GM12878 (cell line): ENCODE data around the gene PROCA1. TPM values are rescaled to one million over a fixed set of nuclear protein-coding genes. Genes with fewer than 3 reads are reported as not detected.

Source experiments
- ATAC-seq: fragments of 200-7000 bp; cut with Tn5 transposase; 3 replicates; pipeline ENCODE4 v1.9.1; 2020; ENCODE audit warnings: mild to moderate bottlenecking, moderate library complexity
- BruUV-seq: library from RNA; stranded (reverse); fragments of 400-500 nt; replicated peaks from 2 replicates; lab custom pipeline; 2021; lab: Mats Ljungman, UMichigan
- CTCF ChIA-PET: fragments of 300-600 bp; sonication (Branson Sonifier 250); formaldehyde crosslinking; extraction: SDS; loops from one replicate; lab custom pipeline; 2021; ENCODE audit warnings: inconsistent platforms; lab: Yijun Ruan, JAX
- POLR2A ChIA-PET: fragments of 350-600 bp; formaldehyde crosslinking; extraction: SDS; loops from one replicate; lab custom pipeline; 2021; ENCODE audit warnings: inconsistent platforms; lab: Charles Lee
- RAD21 ChIA-PET: fragments of 300-600 bp; sonication (Branson Sonifier 250); formaldehyde crosslinking; loops from one replicate; lab custom pipeline; 2023; ENCODE audit warnings: antibody characterized with exemption; ENCODE audit not compliant: unreplicated experiment; lab: Charles Lee
- SMC1A ChIA-PET: fragments of 300-600 bp; sonication (Branson Sonifier 250); formaldehyde crosslinking; loops from one replicate; lab custom pipeline; 2023; ENCODE audit not compliant: unreplicated experiment, uncharacterized antibody; lab: Charles Lee
- DNase-seq: peaks from one replicate; pipeline ENCODE4 v3.0.0-alpha.2; 2011; ENCODE audit warnings: low read depth, low spot score
- FAIRE-seq: peaks from 3 replicates; lab custom pipeline; 2011; peaks lifted over from hg19 to GRCh38; lab: Jason Lieb, UNC
- H2AFZ ChIP-seq: 2 replicates; pipeline ENCODE4 v1.6.0; 2011; ENCODE audit warnings: low read depth, low read length, control low read depth; ENCODE audit not compliant: control insufficient read depth
- H3K27ac ChIP-seq: 2 replicates; pipeline ENCODE4 v1.5.1; 2011; ENCODE audit warnings: control low read depth; ENCODE audit not compliant: control insufficient read depth, insufficient read depth
- H3K27me3 ChIP-seq, 2 experiments: replicated peaks in 1 of 2; 2 replicates each; pipeline versions ENCODE4 v1.6.0 to v1.6.1; 2011; ENCODE audit warnings: low read length in 1 of 2; ENCODE audit not compliant: control insufficient read depth in 2 of 2, insufficient read depth in 2 of 2
- H3K36me3 ChIP-seq, 2 experiments: 2 replicates each; pipeline ENCODE4 v1.5.1; 2011; ENCODE audit warnings: low read length in 1 of 2; ENCODE audit not compliant: control insufficient read depth in 2 of 2, insufficient read depth in 2 of 2
- H3K4me1 ChIP-seq: 2 replicates; pipeline ENCODE4 v1.6.1; 2011; ENCODE audit warnings: mild to moderate bottlenecking, low read length, moderate library complexity, mixed read lengths; ENCODE audit not compliant: control insufficient read depth, insufficient read depth
- H3K4me2 ChIP-seq: 2 replicates; pipeline ENCODE4 v1.6.0; 2011; ENCODE audit warnings: control low read depth; ENCODE audit not compliant: control insufficient read depth, insufficient read depth
- H3K4me3 ChIP-seq: fragments of 200-600 bp; sonication (generic); 2 replicates; pipeline ENCODE4 v1.5.1; 2016
- H3K79me2 ChIP-seq: 2 replicates; pipeline ENCODE4 v1.6.0; 2011; ENCODE audit warnings: low read length; ENCODE audit not compliant: control insufficient read depth, insufficient read depth
- H3K9ac ChIP-seq: 2 replicates; pipeline ENCODE4 v1.8.0; 2011; ENCODE audit warnings: low read length, control low read depth, mixed read lengths; ENCODE audit not compliant: control insufficient read depth, insufficient read depth
- H3K9me3 ChIP-seq: replicated peaks from 3 replicates; pipeline ENCODE4 v1.5.1; 2011; ENCODE audit warnings: mild to moderate bottlenecking, low read length; ENCODE audit not compliant: control insufficient read depth, insufficient read depth
- H4K20me1 ChIP-seq: 2 replicates; pipeline ENCODE4 v1.6.0; 2011; ENCODE audit not compliant: control insufficient read depth, insufficient read depth
- BACH1 ChIP-seq: fragments of 450-650 bp; IDR thresholded peaks from 2 replicates; pipeline ENCODE4 v1.6.1; 2017; ENCODE audit warnings: mild to moderate bottlenecking, borderline replicate concordance
- BHLHE40 ChIP-seq, 2 experiments: fragments of 450-650 bp in 1 of 2; IDR thresholded peaks; 2 replicates each; pipeline ENCODE4 v1.6.1; 2011 to 2017; ENCODE audit warnings: low read depth in 2 of 2, borderline replicate concordance in 1 of 2, improper control_type of control experiment in 1 of 2, low read length in 1 of 2, mild to moderate bottlenecking in 1 of 2
- E2F4 ChIP-seq: IDR thresholded peaks from 2 replicates; pipeline ENCODE4 v1.6.1; 2012; ENCODE audit warnings: low read depth, low read length, improper control_type of control experiment
- HCFC1 ChIP-seq: fragments of 150-350 bp; IDR thresholded peaks from 2 replicates; pipeline ENCODE4 v1.6.1; 2014; ENCODE audit warnings: low read length
- HDGF ChIP-seq: fragments of 450-650 bp; IDR thresholded peaks from 2 replicates; pipeline ENCODE4 v1.6.1; 2016; ENCODE audit warnings: antibody characterized with exemption
- MEF2A ChIP-seq: IDR thresholded peaks from 2 replicates; pipeline ENCODE4 v1.6.1; 2011; ENCODE audit warnings: low read depth, mild to moderate bottlenecking, low read length, moderate library complexity; ENCODE audit not compliant: insufficient read depth
- PAX8 ChIP-seq: fragments of 450-650 bp; IDR thresholded peaks from 2 replicates; pipeline ENCODE4 v1.6.1; 2017; ENCODE audit warnings: mild to moderate bottlenecking, moderate library complexity
- POLR2A ChIP-seq: IDR thresholded peaks from 2 replicates; pipeline ENCODE4 v1.6.1; 2011; ENCODE audit warnings: low read depth, mild to moderate bottlenecking, low read length
- RFX5 ChIP-seq: IDR thresholded peaks from 2 replicates; pipeline ENCODE4 v1.6.1; 2011; ENCODE audit warnings: low read depth, low read length, improper control_type of control experiment
- TAF1 ChIP-seq: IDR thresholded peaks from 2 replicates; pipeline ENCODE4 v1.6.1; 2011; ENCODE audit warnings: mild to moderate bottlenecking, low read depth, low read length, borderline replicate concordance
- TCF7 ChIP-seq: IDR thresholded peaks from 2 replicates; pipeline ENCODE4 v1.6.1; 2014; ENCODE audit warnings: antibody characterized with exemption, borderline replicate concordance
- WGBS: methylation state at CpG from one replicate; pipeline ENCODE4 v1.1.6; 2016; ENCODE audit warnings: low lambda C conversion rate; ENCODE audit not compliant: insufficient replicate concordance, insufficient coverage; ENCODE audit errors: missing lambda C conversion rate; 5-methylcytosine and 5-hydroxymethylcytosine counted together
- in situ Hi-C: fragments of 300-500 bp; cut with MboI; formaldehyde crosslinking; loops from 9 replicates; pipeline ENCODE4 v1.14.3; 2018; ENCODE audit warnings: mixed read lengths
- intact Hi-C: fragments of 100-400 bp; cut with micrococcal nuclease; formaldehyde crosslinking; loops from one replicate; pipeline ENCODE4 v1.14.2; 2022; ENCODE audit not compliant: unreplicated experiment
- polyA plus RNA-seq, 11 experiments: library from polyadenylated mRNA; depleted of rRNA in 4 of 11; unstranded in 6 of 11; stranded (reverse) in 5 of 11; fragments of >200 nt; fragmentation: Nextera tagmentation in 4 of 11; fragmentation: Illumina TruSeq in 1 of 11; extraction: Ambion mirVana in 4 of 11; extraction: Trizol in 1 of 11; gene quantifications; 1 replicate in 1 of 11; 2 replicates in 10 of 11; pipeline versions ENCODE4 v1.2.1 to v1.2.3, GENCODE V29; 2011 to 2016; ENCODE audit warnings: inconsistent platforms in 2 of 11, missing spikeins in 2 of 11, low read depth in 1 of 11
- total RNA-seq, 4 experiments: library from RNA; depleted of rRNA in 3 of 4; stranded (reverse); fragments of >200 nt in 3 of 4; fragmentation: Illumina TruSeq in 1 of 4; extraction: Trizol in 1 of 4; gene quantifications; 2 replicates each; pipeline versions ENCODE4 v1.2.1 to v1.2.3, GENCODE V29; 2013 to 2021
- TF ChIP-seq, protein P1 (sequence below): fragments of 150-350 bp; IDR thresholded peaks from 2 replicates; pipeline ENCODE4 v1.6.1; 2016; ENCODE audit warnings: low read depth, low read length

The PROCA1 gene
- total and polyA plus RNA-seq, 10 of the 15 experiments (the other 5 are each of a cell fraction or from before 2014, with no cell fraction given): 0.35 to 4.8 (median 1.4) TPM

DNA sequence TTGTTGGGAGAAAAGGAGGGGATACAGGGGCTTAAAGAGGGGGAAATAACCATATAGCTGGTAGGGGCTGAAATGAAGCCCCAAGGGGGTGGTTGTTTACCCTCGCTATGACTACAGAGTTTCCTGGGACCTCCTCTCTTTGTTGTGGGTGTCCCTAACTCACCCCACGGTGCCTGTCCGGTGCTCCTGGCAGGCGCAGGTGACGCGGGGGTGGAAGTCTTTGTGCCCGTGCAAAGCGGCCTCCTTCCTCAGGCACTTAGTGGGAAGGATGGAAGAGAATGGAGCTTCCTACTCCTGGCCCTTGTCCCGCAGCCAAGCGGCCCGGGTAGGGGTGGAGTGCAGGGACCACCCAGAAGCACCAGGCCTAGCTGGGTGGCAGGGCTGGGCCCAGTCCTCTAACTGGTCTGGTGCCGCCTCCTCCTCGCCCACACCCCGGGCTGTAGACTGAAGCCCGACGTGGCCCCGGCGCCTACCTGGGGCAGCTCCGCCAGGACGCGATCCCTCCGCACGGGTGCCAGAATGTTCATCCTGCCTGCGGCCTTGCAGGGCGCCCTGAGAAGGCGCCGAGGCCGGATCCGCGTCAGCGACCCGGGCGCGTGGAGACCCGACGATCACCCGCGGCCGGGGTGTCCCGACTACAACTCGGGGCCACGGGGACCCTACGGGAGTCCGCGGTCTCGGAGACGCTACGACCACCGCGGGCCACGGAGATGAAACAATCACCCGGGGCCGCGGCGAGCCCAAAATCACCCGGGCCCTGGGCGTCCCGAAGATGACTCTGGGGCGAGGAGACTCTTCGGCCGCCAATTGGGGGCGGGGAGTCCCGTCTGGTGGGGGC, 5.3 kb upstream of the PROCA1 start:
- ATAC-seq: no peak
- peak overlapping the region; percentile 40 for H2AFZ ChIP-seq
- FAIRE-seq: no peak
- no peak overlapping the region for H3K27ac ChIP-seq
- no TSS peak for BruUV-seq
- in situ Hi-C loops: no loop called here
- no peak for DNase-seq
- peaks cover 11% of the 10 kb centered on the region for H3K4me1 ChIP-seq
- WGBS: 36% methylated on average over 46 of the region's 63 CpGs
- H3K4me2 ChIP-seq: peak overlapping the region; percentile 66
- TF ChIP-seq MEF2A (no peak), POLR2A (0 out of 2 replicates have a peak, but pooled peaks have one; percentile 34)
- CTCF ChIA-PET: no interaction called here
- H4K20me1 ChIP-seq: no peaks in the 10 kb centered on the region
- no peaks in the 10 kb centered on the region for H3K27me3 ChIP-seq
- peaks cover 0 to 3% of the 10 kb centered on the region in 2 experiments; a peak in 2 of 4 replicates for H3K36me3 ChIP-seq
- peaks cover 26% of the 10 kb centered on the region for H3K79me2 ChIP-seq
- SMC1A ChIA-PET: interaction anchor here (1.2 to 1.4 kb wide), 2 partner anchors 10 to 55 kb away, joined by 3 to 6 read pairs; partner anchors contain the start of genes SDF2 and SUPT6H
- H3K4me3 ChIP-seq: peak overlapping the region; percentile 37; the same call in 1 of the 2 replicates
- POLR2A ChIA-PET: interaction anchor here (1.0 kb wide), 2 partner anchors 12 to 72 kb away, joined by 3 read pairs; partner anchors contain the start of gene BLTP2
- H3K9me3 ChIP-seq: no peaks in the 10 kb centered on the region
- RAD21 ChIA-PET: no interaction called here
- H3K9ac ChIP-seq: peak overlapping the region; percentile 64; the same call in 1 of the 2 replicates
- intact Hi-C loops: loop anchor here (5.0 to 10.0 kb wide), 2 partner anchors 55 to 162 kb away; partner anchors contain the start of genes SDF2, SUPT6H and UNC119

DNA sequence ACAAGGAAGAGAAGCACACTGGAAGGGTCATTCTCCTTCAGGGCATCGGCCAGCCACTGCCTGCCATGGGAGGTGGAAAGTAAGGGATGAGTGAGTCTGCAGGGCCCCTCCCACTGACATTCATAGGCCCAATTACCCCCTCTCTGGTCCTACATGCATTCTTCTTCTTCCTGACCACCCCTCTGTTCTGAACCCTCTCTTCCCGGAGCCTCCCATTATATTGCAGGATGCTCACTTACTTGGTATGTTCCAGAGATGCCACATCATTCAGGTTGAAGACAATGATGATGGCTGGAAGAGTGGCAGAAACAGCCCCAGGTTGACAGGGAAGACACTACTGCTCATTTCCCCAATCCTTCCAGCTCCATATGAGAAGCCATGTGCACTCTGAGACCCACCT, 3.5 kb upstream of the PROCA1 start:
- H3K9me3 ChIP-seq: no peaks in the 10 kb centered on the region
- ChIA-PET POLR2A (no interaction called here), CTCF (interaction anchor here (1.6 kb wide), 1 partner anchor 68 kb away, joined by 6 read pairs; no protein-coding TSS in a partner anchor), RAD21 (no interaction called here), SMC1A (interaction anchor here (0.6 kb wide), 1 partner anchor 10 kb away, joined by 3 read pairs; no protein-coding TSS in a partner anchor)
- no peak overlapping the region for H3K4me2 ChIP-seq
- TF ChIP-seq, protein P1, sequence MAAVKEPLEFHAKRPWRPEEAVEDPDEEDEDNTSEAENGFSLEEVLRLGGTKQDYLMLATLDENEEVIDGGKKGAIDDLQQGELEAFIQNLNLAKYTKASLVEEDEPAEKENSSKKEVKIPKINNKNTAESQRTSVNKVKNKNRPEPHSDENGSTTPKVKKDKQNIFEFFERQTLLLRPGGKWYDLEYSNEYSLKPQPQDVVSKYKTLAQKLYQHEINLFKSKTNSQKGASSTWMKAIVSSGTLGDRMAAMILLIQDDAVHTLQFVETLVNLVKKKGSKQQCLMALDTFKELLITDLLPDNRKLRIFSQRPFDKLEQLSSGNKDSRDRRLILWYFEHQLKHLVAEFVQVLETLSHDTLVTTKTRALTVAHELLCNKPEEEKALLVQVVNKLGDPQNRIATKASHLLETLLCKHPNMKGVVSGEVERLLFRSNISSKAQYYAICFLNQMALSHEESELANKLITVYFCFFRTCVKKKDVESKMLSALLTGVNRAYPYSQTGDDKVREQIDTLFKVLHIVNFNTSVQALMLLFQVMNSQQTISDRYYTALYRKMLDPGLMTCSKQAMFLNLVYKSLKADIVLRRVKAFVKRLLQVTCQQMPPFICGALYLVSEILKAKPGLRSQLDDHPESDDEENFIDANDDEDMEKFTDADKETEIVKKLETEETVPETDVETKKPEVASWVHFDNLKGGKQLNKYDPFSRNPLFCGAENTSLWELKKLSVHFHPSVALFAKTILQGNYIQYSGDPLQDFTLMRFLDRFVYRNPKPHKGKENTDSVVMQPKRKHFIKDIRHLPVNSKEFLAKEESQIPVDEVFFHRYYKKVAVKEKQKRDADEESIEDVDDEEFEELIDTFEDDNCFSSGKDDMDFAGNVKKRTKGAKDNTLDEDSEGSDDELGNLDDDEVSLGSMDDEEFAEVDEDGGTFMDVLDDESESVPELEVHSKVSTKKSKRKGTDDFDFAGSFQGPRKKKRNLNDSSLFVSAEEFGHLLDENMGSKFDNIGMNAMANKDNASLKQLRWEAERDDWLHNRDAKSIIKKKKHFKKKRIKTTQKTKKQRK: no peak
- TF ChIP-seq PAX8 (no peak), BHLHE40 (IDR thresholded peaks at IDR 0.05; ENCODE audit: borderline replicate concordance in 1 of 2, low read depth in 2 of 2, low read length in 1 of 2) (no peak), RFX5 (no peak), BACH1 (no peak), HDGF (no peak), TAF1 (no peak), TCF7 (no peak), E2F4 (no peak), HCFC1 (no peak)
- H3K9ac ChIP-seq: no peak overlapping the region
- BruUV-seq: no TSS peak
- FAIRE-seq (no peak), DNase-seq (no peak), ATAC-seq (no peak)
- no peak overlapping the region for H3K4me3 ChIP-seq
- intact Hi-C loops (loop anchor here (5.0 to 10.0 kb wide), 2 partner anchors 53 to 160 kb away; partner anchors contain the start of genes SDF2, SUPT6H and UNC119), in situ Hi-C loops (no loop called here)
- peaks cover 14% of the 10 kb centered on the region for H3K4me1 ChIP-seq
- no peak overlapping the region for H2AFZ ChIP-seq
- WGBS: 91% methylated on average over 2 of the region's 2 CpGs
- no peaks in the 10 kb centered on the region for H3K27me3 ChIP-seq
- peaks cover 10% of the 10 kb centered on the region for H3K79me2 ChIP-seq
- no peak overlapping the region for H3K27ac ChIP-seq
- no peaks in the 10 kb centered on the region; a peak in 1 of 4 replicates for H3K36me3 ChIP-seq
- no peaks in the 10 kb centered on the region for H4K20me1 ChIP-seq
